Raji (cell line): ENCODE data around the gene RASD1.

Experiments
- POLR2A ChIP-seq: IDR thresholded peaks from 2 replicates; pipeline ENCODE4 v1.6.1; 2011; ENCODE audit warnings: low read depth, low read length, control low read depth; ENCODE audit not compliant: insufficient read depth

The RASD1 gene

DNA sequence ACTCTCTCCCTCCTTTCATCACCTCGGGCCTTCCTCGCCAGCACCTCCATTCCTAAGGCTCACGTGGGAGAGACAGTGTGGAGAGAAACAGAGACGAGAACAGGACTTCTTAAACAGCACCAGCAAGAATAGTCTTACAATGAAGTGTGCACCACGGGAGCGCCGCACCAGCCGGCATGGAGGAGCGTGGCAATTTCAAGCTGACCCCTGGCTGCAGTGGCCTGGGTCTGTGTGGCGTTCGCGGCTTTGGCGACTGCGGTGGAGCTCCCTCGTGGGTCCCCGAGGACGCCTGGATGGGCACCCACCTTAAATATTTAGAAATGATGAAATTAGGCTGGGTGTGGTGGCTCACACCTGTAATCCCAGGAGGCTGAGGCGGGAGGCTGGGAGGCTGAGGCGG, 39.9 kb downstream of the RASD1 start:
- TF ChIP-seq POLR2A = no peak

DNA sequence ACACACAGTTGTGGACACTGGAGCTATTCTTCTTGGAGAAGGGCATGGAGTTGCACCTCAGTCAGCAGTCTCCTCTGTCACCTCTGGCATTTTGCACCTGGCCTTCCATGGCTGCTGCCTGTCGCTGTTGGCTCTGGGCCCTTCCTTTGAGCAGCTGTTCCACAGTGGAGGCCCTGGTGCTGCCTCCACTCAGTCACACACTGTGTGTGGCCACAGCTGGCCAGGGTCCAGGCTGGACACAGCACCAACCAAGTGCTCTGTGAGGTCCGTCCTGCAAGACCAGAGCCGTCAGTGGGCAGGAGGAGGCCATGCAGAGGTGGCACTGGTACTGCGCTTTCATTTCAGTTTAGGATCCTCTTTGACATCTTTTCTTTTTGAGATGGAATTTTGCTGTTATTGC, 41.0 kb downstream of the RASD1 start:
- no peak for TF ChIP-seq POLR2A

DNA sequence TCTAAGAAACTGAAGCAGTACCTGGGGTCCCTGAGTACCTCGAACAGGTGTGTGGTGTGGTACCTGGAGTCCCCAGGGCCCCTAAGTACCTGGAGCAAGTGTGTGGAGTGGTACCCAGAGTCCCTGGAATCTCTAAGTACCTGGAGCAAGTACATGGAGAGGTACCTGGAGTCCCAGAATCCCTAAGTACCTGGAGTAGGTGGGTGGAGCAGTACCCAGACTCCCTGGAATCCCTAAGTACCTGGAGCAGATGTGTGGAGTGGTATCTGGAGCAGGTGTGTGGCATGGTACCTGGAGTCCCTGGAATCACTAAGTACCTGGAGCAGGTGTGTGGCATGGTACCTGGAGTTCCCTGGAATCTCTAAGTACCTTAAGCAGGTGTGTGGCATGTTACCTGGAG, 41.9 kb downstream of the RASD1 start:
- no peak for TF ChIP-seq POLR2A

DNA sequence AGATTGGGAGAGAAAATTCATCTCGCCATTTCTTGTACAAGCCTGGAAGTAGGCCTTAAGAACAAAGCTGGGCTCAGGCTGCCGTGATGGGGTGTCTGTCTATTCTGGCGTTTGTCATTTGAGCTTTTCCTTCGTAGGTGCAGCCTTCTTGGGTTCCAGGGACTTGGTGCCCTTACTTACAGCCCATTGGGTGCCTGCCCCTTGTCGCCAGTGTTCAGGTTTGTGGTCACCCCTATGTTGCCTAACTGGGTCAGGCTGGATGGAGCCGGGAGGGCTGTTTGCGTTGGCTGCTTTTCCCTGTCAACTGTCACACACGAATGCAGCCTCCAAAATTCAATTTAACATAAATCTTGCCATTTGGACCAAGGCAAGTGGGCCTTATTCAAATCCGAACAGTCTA, 43.1 kb downstream of the RASD1 start:
- no peak for TF ChIP-seq POLR2A

DNA sequence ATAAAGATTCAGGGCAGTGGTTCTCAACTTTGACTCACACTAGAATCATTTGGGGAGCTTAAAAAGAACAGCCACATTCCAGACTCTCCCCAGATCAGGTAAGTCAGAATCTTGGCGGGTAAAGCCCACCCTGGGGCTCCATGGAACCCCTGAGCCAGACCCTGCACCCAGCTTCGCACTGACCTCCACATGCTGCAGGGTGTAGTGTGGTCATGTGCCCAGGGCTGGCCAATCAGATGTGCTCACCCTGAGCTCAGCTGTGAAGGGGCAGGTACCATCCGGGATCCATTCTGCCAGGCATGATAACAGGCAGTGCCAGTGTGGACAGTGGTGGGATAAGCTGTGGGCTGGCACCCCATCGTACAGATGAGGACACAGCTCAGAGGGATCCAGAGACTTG, 47.5 kb downstream of the RASD1 start:
- TF ChIP-seq POLR2A = no peak

DNA sequence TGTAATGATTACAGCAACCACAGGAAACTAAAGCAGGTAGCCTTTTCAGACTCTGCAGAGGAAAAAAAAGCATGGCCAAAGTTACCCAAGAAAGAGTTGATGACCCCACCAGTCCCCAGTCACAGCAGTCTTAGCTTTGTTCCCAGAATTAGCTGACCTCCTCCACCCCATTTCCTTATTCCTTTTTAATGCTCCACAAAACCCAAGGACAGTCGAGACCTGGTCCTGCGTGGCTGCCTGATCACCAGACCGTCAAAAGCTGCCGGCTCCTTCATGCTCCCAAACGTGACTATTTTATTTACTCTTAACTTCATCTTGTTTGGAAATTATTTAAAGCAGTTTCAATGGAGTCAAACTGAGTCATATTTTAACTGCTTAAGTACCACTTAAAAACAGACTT, 48.1 kb downstream of the RASD1 start:
- TF ChIP-seq POLR2A = no peak

DNA sequence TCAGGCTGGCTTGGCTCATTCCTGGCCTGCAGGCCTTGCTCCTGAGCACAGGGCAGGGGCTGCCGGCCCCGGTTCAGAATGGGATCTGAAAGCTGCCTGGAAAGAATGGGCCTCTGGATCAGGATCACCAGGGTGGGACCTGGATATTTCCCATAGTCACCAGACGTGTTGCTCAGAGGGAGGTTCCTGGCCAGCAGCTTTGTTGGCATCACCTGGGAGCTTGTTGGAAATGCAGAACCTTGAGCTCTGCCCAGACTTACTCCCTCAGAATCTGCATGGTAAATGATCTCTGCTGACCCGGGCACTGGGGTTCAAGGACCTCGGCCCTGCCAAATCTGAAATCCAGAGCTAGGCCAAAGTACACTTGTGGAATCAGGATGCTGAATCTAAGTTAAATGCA, 48.9 kb downstream of the RASD1 start:
- no peak for TF ChIP-seq POLR2A

DNA sequence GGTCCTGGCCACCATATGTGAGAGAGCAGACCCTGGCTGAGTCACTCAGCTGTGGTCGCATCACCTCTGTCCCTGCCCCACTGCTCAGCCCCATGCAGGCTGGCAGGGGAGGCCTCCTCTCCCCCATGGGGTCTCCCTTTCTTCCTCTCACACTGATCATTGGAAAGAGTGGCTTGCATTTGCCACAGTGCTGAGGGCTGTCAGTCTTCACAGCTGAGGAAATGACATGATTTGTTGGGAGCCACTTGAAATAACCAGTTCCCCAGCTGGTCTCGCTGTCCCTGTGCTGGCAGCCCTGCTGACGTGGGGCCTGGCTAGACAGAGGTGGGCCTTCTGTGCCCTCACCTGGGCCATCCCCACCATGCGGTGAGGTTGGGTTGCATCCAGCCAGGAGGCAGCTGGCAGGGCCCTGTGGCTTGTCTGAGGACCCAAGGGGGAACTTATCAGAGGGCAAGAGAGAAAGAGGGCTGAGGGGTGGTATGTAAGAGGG, 49.5 kb downstream of the RASD1 start:
- TF ChIP-seq POLR2A = no peak

DNA sequence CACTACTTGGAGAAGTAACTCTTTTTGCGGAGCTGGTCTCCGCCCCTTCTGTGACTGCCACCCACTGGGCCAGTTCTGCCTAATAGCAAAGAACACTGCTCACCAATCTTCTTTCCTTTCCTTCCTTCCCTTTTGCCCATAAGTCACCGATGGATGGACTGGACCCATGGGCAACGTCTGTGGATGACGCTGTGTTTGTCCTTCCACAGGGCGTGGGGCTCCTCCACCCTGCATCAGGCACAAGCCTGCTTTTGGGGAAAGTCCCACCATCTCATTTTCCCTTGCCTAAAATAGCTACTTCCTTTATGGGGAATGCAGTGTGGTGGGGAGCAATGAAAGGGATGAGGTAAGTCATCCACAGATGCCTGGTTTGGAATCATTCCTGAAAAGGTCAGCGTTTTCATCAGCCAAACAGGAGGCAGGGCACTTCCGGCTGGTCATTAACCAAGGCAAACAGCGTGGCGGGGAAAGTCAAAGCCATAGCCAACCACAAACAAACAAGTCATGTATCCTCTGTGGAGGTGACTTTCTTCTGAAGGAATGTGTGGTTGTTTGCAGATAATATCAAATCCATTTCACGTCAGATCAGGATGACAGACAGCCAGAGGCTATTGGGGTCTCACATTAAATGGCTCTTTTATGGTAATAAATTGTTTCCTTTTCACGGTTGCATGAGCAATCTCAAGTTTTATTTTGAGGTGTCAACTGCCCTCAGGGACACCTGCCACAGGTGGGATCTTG, 50.1 kb downstream of the RASD1 start:
- TF ChIP-seq POLR2A = no peak

DNA sequence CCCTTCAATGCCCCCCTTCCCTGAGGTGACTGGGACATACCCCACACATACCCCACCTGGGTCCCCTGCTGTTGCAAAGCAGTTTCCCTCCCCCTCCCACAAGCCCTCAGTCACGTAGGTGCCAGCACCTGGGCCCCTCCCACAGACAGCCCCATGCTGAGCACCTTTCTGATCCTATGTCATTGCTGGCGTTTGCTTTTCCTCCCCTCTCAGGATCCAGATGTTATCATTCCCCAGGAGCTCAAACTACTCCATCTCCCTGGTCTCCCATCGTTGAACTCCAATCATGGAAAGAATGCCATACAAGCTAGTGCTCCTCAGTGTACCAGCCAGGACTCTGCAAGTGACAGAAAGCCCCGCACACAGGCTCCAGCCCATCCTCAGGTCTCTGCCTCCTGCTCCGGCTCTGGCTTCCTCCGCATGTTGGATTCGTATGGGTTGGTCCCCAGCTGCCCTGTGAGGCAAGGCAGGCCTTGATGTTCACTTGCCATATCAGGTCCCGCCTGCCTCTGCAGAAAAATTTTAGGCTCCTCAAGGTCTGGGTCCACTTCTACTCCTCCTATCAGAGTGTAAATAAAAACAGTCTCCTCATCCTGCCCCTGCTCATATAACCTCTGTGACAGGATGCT, 50.8 kb downstream of the RASD1 start:
- TF ChIP-seq POLR2A = no peak
